ENCODE data around the gene FZD7.

Gene FZD7

GRCh38 chr2:202069170-202070067 is 35.8 kb downstream of the FZD7 start:
- DNase-seq: no peak

DNA sequence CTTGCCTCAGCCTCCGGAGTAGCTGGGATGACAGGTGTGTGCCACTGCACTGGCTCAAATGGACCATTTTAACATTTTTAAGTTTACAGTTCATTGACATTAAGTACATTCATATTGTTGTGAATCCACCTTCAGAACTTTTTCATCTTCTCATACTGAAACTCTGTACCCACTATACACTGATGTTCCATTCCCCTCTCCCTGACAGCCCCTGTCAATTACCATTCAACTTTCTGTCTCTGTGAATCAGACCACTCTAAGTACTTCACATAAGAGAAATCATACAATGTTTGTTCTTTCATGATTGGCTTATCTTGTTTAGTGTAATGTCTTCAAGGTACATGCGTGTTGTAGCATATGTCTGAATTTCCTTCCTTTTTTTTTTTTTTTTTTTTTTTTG is 37.5 kb downstream of the FZD7 start:
- no peak for DNase-seq

- no peak for DNase-seq
Measured at GRCh38 chr2:202072226-202072625, 38.6 kb downstream of the FZD7 start.

DNA sequence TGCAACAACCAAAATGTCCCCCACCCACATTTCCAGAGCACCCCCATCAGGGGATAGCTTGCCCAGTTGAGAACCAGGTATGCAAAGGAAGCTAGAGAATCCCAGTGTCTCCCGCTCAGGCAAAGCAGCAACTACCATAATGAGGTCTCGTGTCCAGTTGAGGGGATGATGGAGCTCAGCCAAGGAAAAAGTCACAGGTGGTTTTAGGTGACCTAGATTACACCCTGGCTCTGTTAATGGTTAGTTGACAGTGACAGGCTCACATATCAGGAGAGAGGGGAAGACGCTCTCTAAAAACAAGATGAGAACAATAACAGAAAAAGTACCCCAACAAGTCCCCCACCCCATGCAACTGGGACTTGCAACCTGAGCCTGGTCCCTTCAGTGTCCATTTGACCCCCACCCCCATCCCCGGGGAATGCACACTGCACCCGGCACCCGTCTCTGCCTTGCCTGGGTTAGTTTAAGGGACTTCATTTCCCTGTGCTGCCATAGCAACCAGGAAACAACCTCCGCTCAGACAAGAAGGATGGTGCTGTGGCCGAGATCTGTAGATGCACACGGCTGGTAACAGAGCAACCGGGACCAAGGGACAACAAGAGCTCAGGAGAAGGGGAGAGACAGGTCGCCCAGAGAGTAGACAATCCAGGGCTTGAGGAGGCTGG is 39.2 kb downstream of the FZD7 start, which contains the start of gene KIAA2012:
TSS of gene KIAA2012 (plus strand) at position 519 of the 665 bp plus-strand sequence. CDS start 373 bp downstream, outside the sequence.
- DNase-seq: no peak

DNA sequence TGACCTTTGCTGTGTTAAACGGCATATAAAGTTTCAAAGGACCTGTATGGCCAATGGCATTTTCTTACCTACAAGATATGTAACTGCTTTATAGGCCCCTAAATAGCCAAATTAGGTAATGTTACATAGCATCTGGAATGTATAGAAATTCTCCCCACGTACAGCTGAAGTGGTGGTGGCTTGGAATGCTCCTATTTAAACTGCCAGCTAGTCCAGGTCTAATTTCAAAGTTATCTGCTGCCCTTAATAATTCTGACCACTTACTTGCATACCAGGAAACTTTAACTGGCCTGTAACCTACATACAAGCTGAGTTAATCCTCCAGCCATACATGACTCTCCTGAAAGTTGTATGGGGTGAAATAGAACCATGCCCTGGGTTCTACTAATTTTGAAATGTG is 40.7 kb downstream of the FZD7 start:
- no peak for DNase-seq

DNA sequence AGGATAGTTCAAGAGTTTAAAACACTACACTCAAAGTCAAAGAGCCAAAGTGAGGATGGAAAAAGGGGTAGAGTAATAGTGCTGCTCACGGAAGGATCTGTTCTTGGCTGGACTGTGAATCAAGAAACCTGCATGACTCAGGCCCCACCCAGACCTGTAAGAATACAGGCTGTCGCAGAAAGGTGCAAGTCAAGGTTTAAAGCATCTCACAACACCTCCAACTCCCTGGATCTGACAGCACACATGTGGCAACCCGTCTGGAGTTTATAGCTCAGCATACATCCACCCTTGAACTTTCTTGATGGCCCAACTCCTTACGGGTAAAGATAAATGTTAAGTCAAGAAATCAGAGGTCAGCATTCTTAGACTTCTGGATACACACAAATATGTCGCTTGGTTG is 45.7 kb downstream of the FZD7 start:
- DNase-seq: no peak

DNA sequence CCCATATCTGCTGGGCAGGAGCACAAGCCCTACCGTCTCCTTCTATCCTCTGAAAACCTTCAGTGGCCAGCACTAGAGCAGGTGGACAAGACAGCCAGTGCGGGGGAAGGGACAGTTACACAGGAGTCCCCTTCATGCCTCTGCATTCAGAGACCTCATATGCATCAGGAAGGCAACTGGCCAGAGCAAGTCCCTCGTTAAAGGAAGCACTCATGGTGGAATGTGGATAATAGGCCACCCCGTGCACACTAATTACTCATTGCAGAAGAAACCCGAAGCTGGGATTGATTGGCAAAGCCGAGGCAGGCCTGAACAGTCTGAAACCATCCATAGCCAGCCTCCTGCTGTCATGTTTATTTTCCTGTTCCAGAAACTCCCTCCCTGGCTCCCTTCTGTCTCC is 50.6 kb downstream of the FZD7 start:
- peak; percentile 92 for DNase-seq

Measured in NCI-H2171 treated with DMSO at 0.1 percent for 48 hours (cell line).